A549 (cell line): ENCODE data around the gene APOA1. TPM values are rescaled to one million over a fixed set of nuclear protein-coding genes. Genes with fewer than 3 reads are reported as not detected.

Source experiments
- ATAC-seq, 2 experiments: fragments of 200-7000 bp in 1 of 2; fragments of >200 bp in 1 of 2; cut with Nextera tagmentation in 1 of 2; cut with Tn5 transposase in 1 of 2; 3 replicates each; pipeline versions ENCODE4 v1.8.0 to v1.9.1; 2018 to 2020; ENCODE audit warnings: mild to moderate bottlenecking in 1 of 2, moderate library complexity in 1 of 2
- CTCF ChIA-PET: fragments of 300-600 bp; sonication (Branson Sonifier 250); formaldehyde crosslinking; extraction: SDS; loops from one replicate; lab custom pipeline; 2021; ENCODE audit warnings: antibody characterized with exemption, inconsistent platforms; lab: Yijun Ruan, JAX
- POLR2A ChIA-PET: fragments of 350-600 bp; formaldehyde crosslinking; extraction: SDS; loops from one replicate; lab custom pipeline; 2021; ENCODE audit warnings: antibody characterized with exemption, inconsistent platforms; lab: Yijun Ruan, JAX
- DNase-seq, 2 experiments: peaks; one replicate each; pipeline versions ENCODE4 v3.0.0 to v3.0.0-alpha.2; 2011 to 2016; ENCODE audit warnings: low read depth in 1 of 2, low spot score in 1 of 2
- FAIRE-seq: peaks from 2 replicates; lab custom pipeline; 2011; peaks lifted over from hg19 to GRCh38; lab: Jason Lieb, UNC
- H3K27ac ChIP-seq, 2 experiments: fragments of >200 bp; sonication (Bioruptor Twin); formaldehyde crosslinking; 3 replicates each; pipeline ENCODE4 v1.5.1; 2016 to 2017
- H3K4me1 ChIP-seq: fragments of >200 bp; sonication (Bioruptor Twin); formaldehyde crosslinking; 3 replicates; pipeline ENCODE4 v1.6.1; 2016
- H3K4me2 ChIP-seq: fragments of >200 bp; sonication (Bioruptor Twin); formaldehyde crosslinking; 3 replicates; pipeline ENCODE4 v1.6.1; 2016
- H3K4me3 ChIP-seq: fragments of >200 bp; sonication (Bioruptor Twin); formaldehyde crosslinking; 3 replicates; pipeline ENCODE4 v1.5.1; 2016
- H3K9me3 ChIP-seq: fragments of >200 bp; sonication (Bioruptor Twin); formaldehyde crosslinking; 3 replicates; pipeline ENCODE4 v1.6.1; 2016
- BHLHE40 ChIP-seq: IDR thresholded peaks from 2 replicates; pipeline ENCODE4 v1.6.1; 2012; ENCODE audit warnings: low read depth, low read length, inconsistent platforms
- CBX2 ChIP-seq: fragments of 200-600 bp; sonication (generic); IDR thresholded peaks from 2 replicates; pipeline ENCODE4 v1.6.1; 2016; ENCODE audit warnings: low read depth, mild to moderate bottlenecking, borderline replicate concordance
- CBX8 ChIP-seq: fragments of 200-600 bp; sonication (generic); IDR thresholded peaks from 2 replicates; pipeline ENCODE4 v1.6.1; 2016
- EHF ChIP-seq: fragments of 250-450 bp; sonication (Bioruptor Pico); IDR thresholded peaks from 2 replicates; pipeline ENCODE4 v1.5.0; 2020; ENCODE audit warnings: mild to moderate bottlenecking
- EHMT2 ChIP-seq: fragments of 200-600 bp; sonication (generic); IDR thresholded peaks from 2 replicates; pipeline ENCODE4 v1.6.1; 2016; ENCODE audit warnings: antibody characterized with exemption, low read depth, mild to moderate bottlenecking, moderate library complexity
- EP300 ChIP-seq, 2 experiments: fragments of >200 bp; sonication (Bioruptor Twin); formaldehyde crosslinking; IDR thresholded peaks; 2 replicates in 1 of 2; 3 replicates in 1 of 2; pipeline ENCODE4 v1.6.1; 2016 to 2017
- FOSL2 ChIP-seq, 2 experiments: fragments of 450-650 bp in 1 of 2; fragments of >200 bp in 1 of 2; sonication (Bioruptor Twin) in 1 of 2; formaldehyde crosslinking; IDR thresholded peaks; 2 replicates each; pipeline versions ENCODE4 v1.5.0 to v1.6.1; 2016 to 2020; ENCODE audit warnings: mild to moderate bottlenecking in 1 of 2, moderate library complexity in 1 of 2
- HOXA7 ChIP-seq: fragments of 250-450 bp; sonication (Bioruptor Pico); IDR thresholded peaks from 2 replicates; pipeline ENCODE4 v1.5.0; 2020; ENCODE audit warnings: mild to moderate bottlenecking, moderate library complexity
- HOXB13 ChIP-seq: fragments of 250-450 bp; sonication (Bioruptor Pico); IDR thresholded peaks from 2 replicates; pipeline ENCODE4 v1.5.0; 2020; ENCODE audit warnings: low read depth, mild to moderate bottlenecking, moderate library complexity
- KDM5A ChIP-seq: fragments of 200-600 bp; sonication (generic); IDR thresholded peaks from 2 replicates; pipeline ENCODE4 v1.6.1; 2016; ENCODE audit warnings: antibody characterized with exemption, mild to moderate bottlenecking
- MAFK ChIP-seq: fragments of 450-650 bp; IDR thresholded peaks from 2 replicates; pipeline ENCODE4 v1.6.1; 2014; ENCODE audit not compliant: partially characterized antibody
- NFE2L2 ChIP-seq: fragments of 150-350 bp; conservative IDR thresholded peaks from 2 replicates; pipeline ENCODE4 v1.6.1; 2014; ENCODE audit warnings: low read length
- NR3C1 ChIP-seq: fragments of >200 bp; sonication (Bioruptor Twin); formaldehyde crosslinking; IDR thresholded peaks from 3 replicates; pipeline ENCODE4 v1.6.1; 2017
- PHF8 ChIP-seq: fragments of 200-600 bp; sonication (generic); IDR thresholded peaks from 2 replicates; pipeline ENCODE4 v1.6.1; 2016; ENCODE audit warnings: low read depth, mild to moderate bottlenecking, antibody characterized with exemption, moderate library complexity, borderline replicate concordance
- POLR2AphosphoS2 ChIP-seq: conservative IDR thresholded peaks from 2 replicates; pipeline ENCODE4 v1.6.1; 2012; ENCODE audit warnings: low read length, improper control_type of control experiment, inconsistent platforms
- RAD21 ChIP-seq, 2 experiments: fragments of >200 bp in 1 of 2; sonication (Bioruptor Twin) in 1 of 2; formaldehyde crosslinking in 1 of 2; IDR thresholded peaks in 1 of 2; conservative IDR thresholded peaks in 1 of 2; 2 replicates in 1 of 2; 3 replicates in 1 of 2; pipeline ENCODE4 v1.6.1; 2012 to 2018; ENCODE audit warnings: inconsistent platforms in 1 of 2
- RARB ChIP-seq: fragments of 250-450 bp; sonication (Bioruptor Pico); IDR thresholded peaks from 2 replicates; pipeline ENCODE4 v1.8.0; 2021; ENCODE audit warnings: mild to moderate bottlenecking, moderate library complexity
- TP53 ChIP-seq: fragments of 250-450 bp; sonication (Bioruptor Pico); IDR thresholded peaks from 2 replicates; pipeline ENCODE4 v1.5.0; 2021; ENCODE audit warnings: mild to moderate bottlenecking, moderate library complexity
- ZC3H11A ChIP-seq: fragments of 450-650 bp; IDR thresholded peaks from 2 replicates; pipeline ENCODE4 v1.6.1; 2014; ENCODE audit warnings: antibody characterized with exemption, mild to moderate bottlenecking
- ZFP36 ChIP-seq: fragments of 450-650 bp; IDR thresholded peaks from 2 replicates; pipeline ENCODE4 v1.6.1; 2014; ENCODE audit warnings: borderline replicate concordance; ENCODE audit not compliant: partially characterized antibody
- ZNF302 ChIP-seq: fragments of 250-450 bp; sonication (Bioruptor Pico); IDR thresholded peaks from 2 replicates; pipeline ENCODE4 v1.9.0; 2021; ENCODE audit warnings: inconsistent platforms, mild to moderate bottlenecking, moderate library complexity
- WGBS: methylation state at CpG from one replicate; pipeline ENCODE4 v1.1.6; 2017; ENCODE audit errors: missing lambda C conversion rate; 5-methylcytosine and 5-hydroxymethylcytosine counted together
- polyA plus RNA-seq, 4 experiments: library from polyadenylated mRNA; depleted of rRNA in 3 of 4; stranded (reverse); fragments of >200 nt; fragmentation: RNase III in 1 of 4; extraction: RNeasy Plus Mini Kit Qiagen cat#74134 plus additional on column Dnase treatment in 1 of 4; gene quantifications; 2 replicates in 3 of 4; 3 replicates in 1 of 4; pipeline ENCODE4 v1.2.3, GENCODE V29; 2011 to 2017
- TF ChIP-seq, protein P1 (sequence below): fragments of 450-650 bp; IDR thresholded peaks from 2 replicates; pipeline ENCODE4 v1.6.1; 2014; ENCODE audit warnings: antibody characterized with exemption
- TF ChIP-seq, protein P2 (sequence below): fragments of 150-350 bp; IDR thresholded peaks from 2 replicates; pipeline ENCODE4 v1.6.1; 2014; ENCODE audit warnings: low read depth, mild to moderate bottlenecking, low read length
- TF ChIP-seq, protein P3 (sequence below): fragments of >200 bp; sonication (Bioruptor Twin); formaldehyde crosslinking; IDR thresholded peaks from 3 replicates; pipeline ENCODE4 v1.5.1; 2016

The APOA1 gene
- polyA plus RNA-seq, 2 of the 4 experiments (the other 2 are of a cell fraction), result 0.23 TPM; not detected in 1

DNA sequence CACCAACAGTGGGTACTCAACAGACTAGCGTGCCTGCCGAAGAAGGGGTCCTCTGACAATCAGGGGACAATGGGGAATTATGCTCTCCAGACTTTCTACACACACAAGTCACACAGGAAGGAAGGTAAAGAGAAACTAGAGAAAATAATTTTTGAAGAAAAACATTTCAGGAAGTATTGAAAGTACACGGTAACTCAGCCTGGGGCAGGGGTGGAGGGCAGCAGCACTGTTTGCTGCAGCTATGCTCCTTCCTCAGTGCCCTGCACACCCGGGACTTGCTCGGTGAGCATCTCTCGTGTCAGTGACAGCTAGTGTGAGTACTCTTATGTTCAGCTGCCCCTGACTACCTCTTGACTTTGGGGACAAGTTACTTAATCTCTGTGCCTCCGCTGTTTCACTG, 18.0 kb upstream of the APOA1 start:
- Histone ChIP-seq H3K4me1 (0 out of 3 replicates have a peak, but pooled peaks cover 5% of the 10 kb centered on the region), H3K9me3 (no peaks in the 10 kb centered on the region), H3K27ac (no peak overlapping the region), H3K4me2 (no peak overlapping the region), H3K4me3 (no peak overlapping the region)
- FAIRE-seq (no peak), DNase-seq (no peak), ATAC-seq (no peak)
- ChIA-PET CTCF (no interaction called here), POLR2A (no interaction called here)
- WGBS, result 91% methylated on average over 7 of the region's 7 CpGs
- no peak for TF ChIP-seq KDM5A
- TF ChIP-seq ZNF302, result no peak
- TF ChIP-seq, protein P1, sequence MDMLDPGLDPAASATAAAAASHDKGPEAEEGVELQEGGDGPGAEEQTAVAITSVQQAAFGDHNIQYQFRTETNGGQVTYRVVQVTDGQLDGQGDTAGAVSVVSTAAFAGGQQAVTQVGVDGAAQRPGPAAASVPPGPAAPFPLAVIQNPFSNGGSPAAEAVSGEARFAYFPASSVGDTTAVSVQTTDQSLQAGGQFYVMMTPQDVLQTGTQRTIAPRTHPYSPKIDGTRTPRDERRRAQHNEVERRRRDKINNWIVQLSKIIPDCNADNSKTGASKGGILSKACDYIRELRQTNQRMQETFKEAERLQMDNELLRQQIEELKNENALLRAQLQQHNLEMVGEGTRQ, result no peak
- TF ChIP-seq RARB (CRISPR knock-in tag), result no peak
- no peak for TF ChIP-seq ZFP36
- no peak for TF ChIP-seq BHLHE40
- TF ChIP-seq POLR2AphosphoS2, result no peak
- TF ChIP-seq, protein P2, sequence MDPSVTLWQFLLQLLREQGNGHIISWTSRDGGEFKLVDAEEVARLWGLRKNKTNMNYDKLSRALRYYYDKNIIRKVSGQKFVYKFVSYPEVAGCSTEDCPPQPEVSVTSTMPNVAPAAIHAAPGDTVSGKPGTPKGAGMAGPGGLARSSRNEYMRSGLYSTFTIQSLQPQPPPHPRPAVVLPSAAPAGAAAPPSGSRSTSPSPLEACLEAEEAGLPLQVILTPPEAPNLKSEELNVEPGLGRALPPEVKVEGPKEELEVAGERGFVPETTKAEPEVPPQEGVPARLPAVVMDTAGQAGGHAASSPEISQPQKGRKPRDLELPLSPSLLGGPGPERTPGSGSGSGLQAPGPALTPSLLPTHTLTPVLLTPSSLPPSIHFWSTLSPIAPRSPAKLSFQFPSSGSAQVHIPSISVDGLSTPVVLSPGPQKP, result no peak
- no peak for TF ChIP-seq HOXB13 (CRISPR knock-in tag)
- TF ChIP-seq NFE2L2, result no peak

DNA sequence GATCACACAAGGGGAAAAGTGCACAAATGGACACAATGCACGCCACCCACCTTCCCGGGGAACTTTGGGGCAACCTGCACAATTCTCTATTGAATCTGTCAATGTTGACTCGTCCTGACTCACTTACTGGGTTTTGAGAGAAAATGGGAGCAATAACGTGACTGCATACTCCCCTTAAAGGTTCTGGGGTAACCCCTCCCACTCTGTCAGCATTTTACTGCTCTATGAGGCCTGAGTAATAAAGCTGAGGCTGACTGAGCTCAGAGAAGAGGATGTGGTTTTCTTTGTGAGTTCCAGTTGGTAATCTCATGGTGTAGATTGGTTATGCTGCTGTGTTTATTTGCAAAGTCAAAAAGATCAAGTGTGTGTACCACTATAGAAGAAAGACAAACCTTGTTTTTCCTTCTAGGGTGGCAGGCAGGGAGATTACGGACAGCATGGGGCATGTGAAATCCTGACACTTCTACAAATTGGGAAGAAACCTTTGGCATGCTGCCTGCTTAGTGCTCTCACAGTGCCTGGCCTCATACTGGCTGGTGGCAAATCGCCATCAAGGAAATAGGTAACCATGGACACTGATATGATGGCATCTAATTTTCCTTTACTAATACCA, 16.1 kb upstream of the APOA1 start:
- no peak overlapping the region for H3K4me3 ChIP-seq
- ChIA-PET CTCF (interaction anchor here (0.7 to 1.5 kb wide), 4 partner anchors 14 to 26 kb away, joined by 3 to 5 read pairs (median 4); no protein-coding TSS in a partner anchor), POLR2A (no interaction called here)
- H3K4me2 ChIP-seq, result no peak overlapping the region
- DNase-seq (no peak), ATAC-seq (no peak; a peak in 1 of 6 replicates), FAIRE-seq (no peak)
- 72% methylated on average over 5 of the region's 6 CpGs for WGBS
- 0 out of 3 replicates have a peak, but pooled peaks cover 5% of the 10 kb centered on the region for H3K4me1 ChIP-seq
- TF ChIP-seq PHF8, result no peak
- TF ChIP-seq, protein P3, sequence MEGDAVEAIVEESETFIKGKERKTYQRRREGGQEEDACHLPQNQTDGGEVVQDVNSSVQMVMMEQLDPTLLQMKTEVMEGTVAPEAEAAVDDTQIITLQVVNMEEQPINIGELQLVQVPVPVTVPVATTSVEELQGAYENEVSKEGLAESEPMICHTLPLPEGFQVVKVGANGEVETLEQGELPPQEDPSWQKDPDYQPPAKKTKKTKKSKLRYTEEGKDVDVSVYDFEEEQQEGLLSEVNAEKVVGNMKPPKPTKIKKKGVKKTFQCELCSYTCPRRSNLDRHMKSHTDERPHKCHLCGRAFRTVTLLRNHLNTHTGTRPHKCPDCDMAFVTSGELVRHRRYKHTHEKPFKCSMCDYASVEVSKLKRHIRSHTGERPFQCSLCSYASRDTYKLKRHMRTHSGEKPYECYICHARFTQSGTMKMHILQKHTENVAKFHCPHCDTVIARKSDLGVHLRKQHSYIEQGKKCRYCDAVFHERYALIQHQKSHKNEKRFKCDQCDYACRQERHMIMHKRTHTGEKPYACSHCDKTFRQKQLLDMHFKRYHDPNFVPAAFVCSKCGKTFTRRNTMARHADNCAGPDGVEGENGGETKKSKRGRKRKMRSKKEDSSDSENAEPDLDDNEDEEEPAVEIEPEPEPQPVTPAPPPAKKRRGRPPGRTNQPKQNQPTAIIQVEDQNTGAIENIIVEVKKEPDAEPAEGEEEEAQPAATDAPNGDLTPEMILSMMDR, result no peak
- no peak for TF ChIP-seq HOXB13 (CRISPR knock-in tag)
- TF ChIP-seq EP300 (IDR thresholded peaks at IDR 0.05), result no peak
- TF ChIP-seq MAFK, result no peak
- TF ChIP-seq FOSL2 (IDR thresholded peaks at IDR 0.05), result no peak
- TF ChIP-seq FOSL2 (CRISPR knock-in tag; IDR thresholded peaks at IDR 0.05), result no peak
- TF ChIP-seq ZNF302, result no peak
- TF ChIP-seq RARB (CRISPR knock-in tag), result no peak
- TF ChIP-seq EHF, result no peak
- no peak for TF ChIP-seq NR3C1
- no peak for TF ChIP-seq CBX2
- no peak for TF ChIP-seq RAD21 (conservative IDR thresholded peaks at IDR 0.05 in 1 of 2, IDR thresholded peaks at IDR 0.05 in 1 of 2)
- no peak for TF ChIP-seq TP53 (CRISPR knock-in tag)
- TF ChIP-seq ZC3H11A, result no peak
- no peak for TF ChIP-seq EHMT2
- TF ChIP-seq CBX8, result no peak
- TF ChIP-seq, protein P1, result no peak
- no peak for TF ChIP-seq HOXA7
- H3K27ac ChIP-seq, result no peak overlapping the region
- H3K9me3 ChIP-seq, result no peaks in the 10 kb centered on the region
